CD4-positive, alpha-beta T cell (primary cell): Measurements from ENCODE around the gene CAMK2A. TPM values are rescaled to one million over a fixed set of nuclear protein-coding genes. Genes with fewer than 3 reads are reported as not detected.
"Not testable (repeated sequence)": the region's sequence is repeated elsewhere in the genome, so short reads cannot be mapped to it uniquely, and the experiment has no call there.

Source experiments
- ATAC-seq: fragments of 200-7000 bp; cut with Tn5 transposase; one replicate; pipeline ENCODE4 v1.10.0; 2022; ENCODE audit warnings: mild to moderate bottlenecking; ENCODE audit not compliant: poor library complexity
- CTCF ChIA-PET: fragments of 350-600 bp; sonication (Branson Sonifier 250); formaldehyde crosslinking; loops from one replicate; lab custom pipeline; 2021; ENCODE audit warnings: antibody characterized with exemption, inconsistent platforms; lab: Charles Lee
- POLR2A ChIA-PET: fragments of 350-600 bp; sonication (Branson Sonifier 250); formaldehyde crosslinking; loops from one replicate; lab custom pipeline; 2021; ENCODE audit warnings: antibody characterized with exemption, inconsistent platforms; lab: Charles Lee
- DNase-seq, 14 experiments: peaks; one replicate each; pipeline ENCODE4 v3.0.0-alpha.2; 2013 to 2020; ENCODE audit warnings: mixed read lengths in 2 of 14
- H3K27ac ChIP-seq, 2 donors: one replicate each; pipeline versions ENCODE4 v1.5.1 to v1.7.0; 2013; ENCODE audit warnings: low read length in 2 of 2, low read depth in 1 of 2, mild to moderate bottlenecking in 1 of 2
- H3K27me3 ChIP-seq, 2 experiments: 1 replicate in 1 of 2; 2 replicates in 1 of 2; pipeline versions ENCODE4 v1.6.1 to v1.7.0; 2013; ENCODE audit warnings: low read length in 2 of 2, control low read depth in 1 of 2, mild to moderate bottlenecking in 1 of 2, moderate library complexity in 1 of 2; ENCODE audit not compliant: insufficient read depth in 2 of 2, control insufficient read depth in 1 of 2
- H3K36me3 ChIP-seq: one replicate; pipeline ENCODE4 v1.6.1; 2013; ENCODE audit warnings: low read length, control low read depth; ENCODE audit not compliant: insufficient read depth
- H3K4me1 ChIP-seq: one replicate; pipeline ENCODE4 v1.6.1; 2013; ENCODE audit warnings: low read length, control low read depth; ENCODE audit not compliant: insufficient read depth
- H3K4me3 ChIP-seq: one replicate; pipeline ENCODE4 v1.5.1; 2013; ENCODE audit warnings: mild to moderate bottlenecking, low read length, moderate library complexity
- H3K9me3 ChIP-seq, 2 experiments: 1 replicate in 1 of 2; 2 replicates in 1 of 2; pipeline versions ENCODE4 v1.6.1 to v1.7.0; 2013; ENCODE audit warnings: low read length in 2 of 2, mild to moderate bottlenecking in 2 of 2, control low read depth in 1 of 2, moderate library complexity in 1 of 2; ENCODE audit not compliant: control insufficient read depth in 1 of 2, insufficient read depth in 1 of 2
- H3K27ac Mint-ChIP-seq: one replicate; pipeline ENCODE4 v1.8.0; 2020; ENCODE audit warnings: mixed read lengths
- H3K27me3 Mint-ChIP-seq: one replicate; pipeline ENCODE4 v1.8.0; 2021; ENCODE audit warnings: mixed read lengths
- H3K36me3 Mint-ChIP-seq: one replicate; pipeline ENCODE4 v1.8.0; 2021; ENCODE audit warnings: low read depth, mixed read lengths
- H3K4me1 Mint-ChIP-seq: one replicate; pipeline ENCODE4 v1.8.0; 2021; ENCODE audit warnings: low read depth, mixed read lengths
- H3K4me3 Mint-ChIP-seq: one replicate; pipeline ENCODE4 v1.8.0; 2020; ENCODE audit warnings: mild to moderate bottlenecking, mixed read lengths
- H3K9me3 Mint-ChIP-seq: one replicate; pipeline ENCODE4 v1.8.0; 2020; ENCODE audit warnings: mixed read lengths
- intact Hi-C, 2 experiments: fragments of 100-400 bp; cut with DNase I in 1 of 2; cut with micrococcal nuclease in 1 of 2; formaldehyde crosslinking; loops; one replicate each; pipeline versions ENCODE4 v1.15.1 to v1.9.0; 2023 to 2025; cut with DNase I, micrococcal nuclease
- total RNA-seq, 174 experiments: library from RNA in 2 of 174; stranded (reverse) in 2 of 174; gene quantifications; one replicate each; pipeline ENCODE4 v1.2.3 and lab custom pipeline; 2021 to 2026
- TF ChIP-seq, protein P1 (sequence below): fragments of 200-600 bp; IDR thresholded peaks from one replicate; pipeline ENCODE4 v1.8.0; 2022; ENCODE audit warnings: antibody characterized with exemption, mild to moderate bottlenecking

CAMK2A gene
- total RNA-seq, 2 experiments from 2014 or later, result 0.05 to 0.22 TPM

DNA sequence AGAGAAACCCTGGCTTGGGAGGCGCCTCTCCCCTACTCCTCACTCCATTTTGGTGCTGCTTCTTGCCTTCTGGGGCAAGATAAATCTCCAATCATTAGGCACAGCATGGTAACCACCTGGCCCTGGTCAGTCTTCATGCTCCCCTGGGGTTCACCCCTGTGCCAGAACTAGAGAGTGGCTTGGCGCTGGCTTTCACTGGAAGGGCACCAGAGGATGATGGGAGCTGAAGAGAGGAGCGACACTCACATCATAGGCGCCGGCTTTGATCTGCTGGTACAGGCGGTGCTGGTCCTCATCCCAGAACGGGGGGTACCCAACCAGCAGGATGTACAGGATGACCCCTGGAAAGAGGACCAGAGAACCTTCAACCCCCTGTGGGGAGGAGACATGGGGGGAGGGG lies 38.1 kb downstream of the CAMK2A start:
- Mint-ChIP-seq H3K9me3 (no peaks in the 10 kb centered on the region), H3K27me3 (no peaks in the 10 kb centered on the region), H3K27ac (no peak overlapping the region), H3K36me3 (no peaks in the 10 kb centered on the region), H3K4me1 (no peaks in the 10 kb centered on the region), H3K4me3 (no peak overlapping the region)
- POLR2A ChIA-PET, result no interaction called here
- CTCF ChIA-PET, result no interaction called here
- DNase-seq (no peak), ATAC-seq (no peak)
- Histone ChIP-seq H3K36me3 (no peaks in the 10 kb centered on the region), H3K4me1 (no peaks in the 10 kb centered on the region), H3K27me3 (no peaks in the 10 kb centered on the region), H3K4me3 (no peak overlapping the region), H3K9me3 (no peaks in the 10 kb centered on the region), H3K27ac (no peak overlapping the region)
- TF ChIP-seq, protein P1, sequence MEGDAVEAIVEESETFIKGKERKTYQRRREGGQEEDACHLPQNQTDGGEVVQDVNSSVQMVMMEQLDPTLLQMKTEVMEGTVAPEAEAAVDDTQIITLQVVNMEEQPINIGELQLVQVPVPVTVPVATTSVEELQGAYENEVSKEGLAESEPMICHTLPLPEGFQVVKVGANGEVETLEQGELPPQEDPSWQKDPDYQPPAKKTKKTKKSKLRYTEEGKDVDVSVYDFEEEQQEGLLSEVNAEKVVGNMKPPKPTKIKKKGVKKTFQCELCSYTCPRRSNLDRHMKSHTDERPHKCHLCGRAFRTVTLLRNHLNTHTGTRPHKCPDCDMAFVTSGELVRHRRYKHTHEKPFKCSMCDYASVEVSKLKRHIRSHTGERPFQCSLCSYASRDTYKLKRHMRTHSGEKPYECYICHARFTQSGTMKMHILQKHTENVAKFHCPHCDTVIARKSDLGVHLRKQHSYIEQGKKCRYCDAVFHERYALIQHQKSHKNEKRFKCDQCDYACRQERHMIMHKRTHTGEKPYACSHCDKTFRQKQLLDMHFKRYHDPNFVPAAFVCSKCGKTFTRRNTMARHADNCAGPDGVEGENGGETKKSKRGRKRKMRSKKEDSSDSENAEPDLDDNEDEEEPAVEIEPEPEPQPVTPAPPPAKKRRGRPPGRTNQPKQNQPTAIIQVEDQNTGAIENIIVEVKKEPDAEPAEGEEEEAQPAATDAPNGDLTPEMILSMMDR, result no peak
- intact Hi-C loops, result no loop called here

DNA sequence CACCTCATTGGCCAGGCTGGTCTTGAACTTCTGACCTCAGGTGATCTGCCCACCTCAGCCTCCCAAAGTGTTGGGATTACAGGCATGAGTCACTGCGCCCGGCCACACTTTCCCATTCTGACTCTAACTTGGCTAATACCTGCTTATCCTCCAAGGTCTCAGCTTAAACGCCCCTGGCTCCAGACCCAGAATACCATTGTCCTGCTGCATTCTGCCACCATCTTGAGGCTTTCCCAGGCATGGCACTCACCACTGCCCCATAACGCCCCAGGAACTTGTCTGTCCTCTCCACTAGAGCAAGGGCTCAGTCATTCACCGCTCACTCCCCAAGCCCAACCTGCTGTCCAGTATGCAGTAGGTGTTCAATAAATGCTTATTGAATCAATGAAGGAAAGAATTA lies 39.8 kb downstream of the CAMK2A start:
- ChIA-PET POLR2A (no interaction called here), CTCF (no interaction called here)
- Histone ChIP-seq H3K27me3 (no peaks in the 10 kb centered on the region), H3K36me3 (no peaks in the 10 kb centered on the region), H3K4me3 (no peak overlapping the region), H3K4me1 (no peaks in the 10 kb centered on the region), H3K9me3 (no peaks in the 10 kb centered on the region), H3K27ac (no peak overlapping the region)
- DNase-seq, result no peak
- TF ChIP-seq, protein P1, result no peak
- Mint-ChIP-seq H3K4me3 (no peak overlapping the region), H3K36me3 (no peaks in the 10 kb centered on the region), H3K9me3 (no peaks in the 10 kb centered on the region), H3K27ac (no peak overlapping the region), H3K27me3 (no peaks in the 10 kb centered on the region), H3K4me1 (no peaks in the 10 kb centered on the region)
- intact Hi-C loops, result no loop called here
- no peak for ATAC-seq

DNA sequence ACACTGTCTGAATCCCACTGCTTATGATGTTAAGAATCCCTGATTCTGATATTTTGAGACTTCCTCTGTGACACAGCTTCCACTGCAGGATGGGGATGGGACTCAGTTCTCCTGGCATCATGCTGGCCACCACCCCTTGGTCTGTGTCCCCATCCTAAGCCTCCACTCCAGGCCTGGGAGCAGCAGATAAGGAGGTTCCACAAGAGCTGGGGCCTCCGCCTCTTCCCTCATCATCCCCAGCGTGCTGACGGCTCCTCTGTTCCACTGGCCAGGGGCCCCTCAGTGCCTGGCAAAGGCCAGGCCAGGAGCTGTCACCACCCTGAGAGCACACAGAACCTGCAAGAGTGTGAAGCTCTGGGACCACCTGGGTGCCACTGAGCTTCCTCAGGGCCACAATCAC lies 40.6 kb downstream of the CAMK2A start:
- POLR2A ChIA-PET, result no interaction called here
- H3K4me1 Mint-ChIP-seq, result no peaks in the 10 kb centered on the region
- no peak for DNase-seq

DNA sequence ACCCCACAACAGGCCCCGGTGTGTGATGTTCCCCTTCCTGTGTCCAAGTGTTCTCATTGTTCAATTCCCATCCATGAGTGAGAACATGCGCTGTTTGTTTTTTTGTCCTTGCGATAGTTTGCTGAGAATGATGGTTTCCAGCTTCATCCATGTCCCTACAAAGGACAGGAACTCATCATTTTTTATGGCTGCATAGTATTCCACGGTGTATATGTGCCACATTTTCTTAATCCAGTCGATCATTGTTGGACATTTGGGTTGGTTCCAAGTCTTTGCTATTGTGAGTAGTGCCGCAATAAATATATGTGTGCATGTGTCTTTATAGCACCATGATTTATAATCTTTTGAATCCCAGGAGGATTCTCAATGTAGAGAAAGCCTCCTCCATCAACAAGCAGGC lies 41.1 kb downstream of the CAMK2A start:
- intact Hi-C loops, H3K4me3 Mint-ChIP-seq, ATAC-seq, CTCF ChIA-PET, H3K36me3 Mint-ChIP-seq, DNase-seq, H3K4me1 ChIP-seq, H3K27me3 Mint-ChIP-seq, H3K27me3 ChIP-seq, H3K9me3 ChIP-seq, POLR2A ChIA-PET, H3K4me1 Mint-ChIP-seq, H3K9me3 Mint-ChIP-seq, H3K4me3 ChIP-seq, H3K27ac Mint-ChIP-seq, H3K36me3 ChIP-seq, H3K27ac ChIP-seq: not testable (repeated sequence)

More for the DNA sequence above, 40.6 kb downstream of the CAMK2A start:
- no peaks in the 10 kb centered on the region for H3K9me3 Mint-ChIP-seq
- TF ChIP-seq, protein P1, result no peak
- H3K4me1 ChIP-seq, result no peaks in the 10 kb centered on the region
- H3K27me3 Mint-ChIP-seq, result no peaks in the 10 kb centered on the region
- no peak overlapping the region for H3K4me3 ChIP-seq
- H3K27me3 ChIP-seq, result no peaks in the 10 kb centered on the region
- H3K36me3 Mint-ChIP-seq, result no peaks in the 10 kb centered on the region
- H3K9me3 ChIP-seq, result no peaks in the 10 kb centered on the region
- no peak overlapping the region for H3K27ac Mint-ChIP-seq
- ATAC-seq, result no peak
- intact Hi-C loops, result no loop called here
- no peak overlapping the region for H3K27ac ChIP-seq
- H3K36me3 ChIP-seq, result no peaks in the 10 kb centered on the region
- no peak overlapping the region for H3K4me3 Mint-ChIP-seq
- CTCF ChIA-PET, result no interaction called here
